Upper lobe of left lung (tissue), 6 donors: Measurements from ENCODE around the gene SYCE3. TPM values are rescaled to one million over a fixed set of nuclear protein-coding genes. Genes with fewer than 3 reads are reported as not detected.

Source experiments
- ATAC-seq, 2 donors: fragments of 200-7000 bp; cut with Tn5 transposase; one replicate each; pipeline ENCODE4 v1.9.1; 2022; ENCODE audit warnings: mild to moderate bottlenecking in 2 of 2, moderate library complexity in 2 of 2; ENCODE audit not compliant: low FRiP score in 2 of 2
- DNase-seq, 2 donors: peaks; one replicate each; pipeline ENCODE4 v3.0.0-alpha.2; 2019 to 2020
- H3K27ac ChIP-seq, 4 donors: fragments of 200-600 bp; sonication (generic); one replicate each; pipeline ENCODE4 v1.5.1; 2016 to 2019
- H3K27me3 ChIP-seq, 4 donors: fragments of 200-600 bp; sonication (generic); one replicate each; pipeline ENCODE4 v1.5.1; 2017 to 2019
- H3K36me3 ChIP-seq, 4 donors: fragments of 200-600 bp; sonication (generic); one replicate each; pipeline ENCODE4 v1.5.1; 2016 to 2019
- H3K4me1 ChIP-seq, 4 donors: fragments of 200-600 bp; sonication (generic); one replicate each; pipeline ENCODE4 v1.5.1; 2018 to 2019
- H3K4me3 ChIP-seq, 4 donors: fragments of 200-600 bp; sonication (generic); one replicate each; pipeline ENCODE4 v1.5.1; 2017 to 2019; ENCODE audit warnings: mild to moderate bottlenecking in 2 of 4, moderate library complexity in 1 of 4
- H3K9me3 ChIP-seq, 4 donors: fragments of 200-600 bp; sonication (generic); one replicate each; pipeline ENCODE4 v1.5.1; 2018 to 2019
- EP300 ChIP-seq, 4 donors: sonication (generic); formaldehyde crosslinking; IDR thresholded peaks; one replicate each; pipeline ENCODE4 v1.5.1; 2017; ENCODE audit warnings: antibody characterized with exemption in 4 of 4, control low read depth in 2 of 4
- POLR2A ChIP-seq, 4 donors: fragments of 450-650 bp; IDR thresholded peaks; one replicate each; pipeline ENCODE4 v1.5.1; 2016 to 2017; ENCODE audit warnings: antibody characterized with exemption in 4 of 4, mild to moderate bottlenecking in 2 of 4
- POLR2AphosphoS5 ChIP-seq, 2 donors: sonication (generic); formaldehyde crosslinking; IDR thresholded peaks; one replicate each; pipeline ENCODE4 v1.5.1; 2017; ENCODE audit warnings: antibody characterized with exemption in 2 of 2
- WGBS, 2 donors: methylation state at CpG; one replicate each; pipeline ENCODE4 v1.1.5; 2017 to 2018; 5-methylcytosine and 5-hydroxymethylcytosine counted together
- total RNA-seq, 6 donors: library from RNA; depleted of rRNA in 4 of 6; stranded (reverse); fragments of >200 nt in 4 of 6; gene quantifications; one replicate each; pipeline versions ENCODE4 v1.1.0 to v1.2.1, GENCODE V29; 2016 to 2021
- TF ChIP-seq, protein P1 (sequence below), 6 experiments: fragments of 450-650 bp in 4 of 6; fragments of 200-600 bp in 2 of 6; sonication (generic) in 2 of 6; IDR thresholded peaks; one replicate each; pipeline ENCODE4 v1.5.1; 2016 to 2019; ENCODE audit warnings: antibody characterized with exemption in 6 of 6
- donor health status: DM: no; HTN: no; CAD: no; lungs with moderate emphysema.
- donor health status: DM: no; HTN: yes; CAD: no; lungs with severe emphysema.

Gene SYCE3
- total RNA-seq, 6 donors from 2014 or later: 3.4 TPM; not detected in 5

DNA sequence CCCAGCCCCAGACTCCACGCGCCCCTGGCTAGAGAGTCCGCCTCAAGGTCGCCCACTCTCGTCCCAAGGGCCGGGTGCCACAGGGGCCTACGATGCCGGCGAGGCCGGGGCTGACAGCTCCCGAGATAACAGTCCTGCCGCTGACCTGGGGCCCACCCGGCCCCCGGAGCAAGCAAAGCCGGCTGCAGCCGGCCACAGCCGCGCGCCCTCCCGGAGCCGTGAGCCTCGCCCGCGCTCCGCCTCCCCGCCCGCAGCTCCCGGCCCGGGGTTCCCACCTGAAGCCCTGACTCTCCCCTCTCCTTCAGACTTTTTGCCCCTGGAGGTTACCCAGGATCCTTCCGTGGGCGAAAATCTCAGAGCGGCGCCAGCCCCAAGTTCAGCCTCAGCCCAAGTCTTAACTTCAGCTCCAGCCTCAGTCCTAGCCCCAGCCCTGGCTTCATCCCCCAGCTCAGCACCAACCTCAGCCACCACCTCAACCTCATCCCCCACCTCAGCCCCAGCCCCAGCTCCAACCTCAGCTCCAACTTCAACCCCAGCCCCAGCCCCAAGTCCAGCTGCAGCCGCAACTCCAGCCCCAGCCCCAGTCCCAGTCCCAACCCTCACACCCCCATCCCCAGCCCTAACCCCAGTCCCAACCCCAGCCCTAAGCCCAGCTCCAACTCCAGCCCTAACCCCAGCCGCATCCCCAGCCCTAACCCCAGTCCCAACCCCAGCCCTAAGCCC, 15.3 kb downstream of the SYCE3 start:
- TF ChIP-seq, protein P1, sequence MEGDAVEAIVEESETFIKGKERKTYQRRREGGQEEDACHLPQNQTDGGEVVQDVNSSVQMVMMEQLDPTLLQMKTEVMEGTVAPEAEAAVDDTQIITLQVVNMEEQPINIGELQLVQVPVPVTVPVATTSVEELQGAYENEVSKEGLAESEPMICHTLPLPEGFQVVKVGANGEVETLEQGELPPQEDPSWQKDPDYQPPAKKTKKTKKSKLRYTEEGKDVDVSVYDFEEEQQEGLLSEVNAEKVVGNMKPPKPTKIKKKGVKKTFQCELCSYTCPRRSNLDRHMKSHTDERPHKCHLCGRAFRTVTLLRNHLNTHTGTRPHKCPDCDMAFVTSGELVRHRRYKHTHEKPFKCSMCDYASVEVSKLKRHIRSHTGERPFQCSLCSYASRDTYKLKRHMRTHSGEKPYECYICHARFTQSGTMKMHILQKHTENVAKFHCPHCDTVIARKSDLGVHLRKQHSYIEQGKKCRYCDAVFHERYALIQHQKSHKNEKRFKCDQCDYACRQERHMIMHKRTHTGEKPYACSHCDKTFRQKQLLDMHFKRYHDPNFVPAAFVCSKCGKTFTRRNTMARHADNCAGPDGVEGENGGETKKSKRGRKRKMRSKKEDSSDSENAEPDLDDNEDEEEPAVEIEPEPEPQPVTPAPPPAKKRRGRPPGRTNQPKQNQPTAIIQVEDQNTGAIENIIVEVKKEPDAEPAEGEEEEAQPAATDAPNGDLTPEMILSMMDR (IDR thresholded peaks at IDR 0.05): no peak
- TF ChIP-seq POLR2A (IDR thresholded peaks at IDR 0.05) (no peak), EP300 (IDR thresholded peaks at IDR 0.05) (no peak), POLR2AphosphoS5 (IDR thresholded peaks at IDR 0.05) (no peak)
- H3K27me3 ChIP-seq: peaks cover 0 to 29% (median 9%) of the 10 kb centered on the region in 4 donors
- WGBS, 2 donors: 32 to 41% methylated on average over 13 to 28 of the region's 35 CpGs

DNA sequence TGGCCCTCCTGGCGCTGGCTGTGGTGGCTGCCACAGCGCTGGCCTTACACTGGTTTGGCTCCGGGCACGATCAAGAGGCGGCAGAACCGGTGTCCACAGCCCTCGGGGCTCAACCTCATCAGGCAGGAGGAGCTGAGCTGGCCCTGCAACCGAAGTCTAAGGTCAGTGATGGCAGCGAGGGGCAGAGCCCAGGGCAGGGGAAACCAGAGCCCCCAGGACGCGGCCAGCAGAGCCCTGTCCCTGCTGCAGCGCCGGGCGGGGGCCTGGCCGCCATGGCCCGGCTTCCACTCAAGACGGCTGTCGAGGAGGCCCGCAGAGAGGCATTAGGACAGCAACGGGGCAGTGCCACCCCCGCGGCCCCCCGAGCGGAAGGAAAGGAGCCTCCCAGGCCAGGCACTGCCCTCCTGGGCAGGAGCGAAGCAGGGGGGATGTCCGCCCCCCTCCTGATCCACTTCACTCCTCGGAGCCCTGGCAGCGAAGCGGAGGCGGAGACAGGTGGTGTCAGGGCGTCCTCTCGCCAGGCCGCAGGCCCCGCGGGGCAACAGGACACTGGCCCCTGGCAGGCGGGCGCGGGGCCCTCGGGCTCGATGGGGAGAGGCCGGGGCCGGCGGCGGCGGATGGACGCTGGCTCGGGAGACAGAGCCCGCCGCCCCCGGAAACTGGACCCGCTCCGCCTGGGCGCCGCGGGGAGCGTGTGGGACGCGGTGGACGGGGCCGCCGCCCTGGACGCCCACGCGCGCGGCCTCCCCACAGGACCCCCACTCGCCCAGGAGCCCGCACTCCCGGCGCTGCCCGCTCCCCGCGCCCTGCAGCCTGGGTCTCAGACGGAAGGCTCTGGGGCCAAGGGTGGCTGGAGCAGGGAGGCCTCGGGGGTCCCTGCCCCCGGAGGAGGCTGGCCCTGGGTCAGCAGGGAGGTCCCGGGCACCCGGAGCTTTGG, 16.1 kb downstream of the SYCE3 start:
- peaks cover 25 to 57% (median 40%) of the 10 kb centered on the region in 4 donors for H3K4me1 ChIP-seq
- peak in 1 of 2 donors; percentile 85 for DNase-seq
- H3K4me3 ChIP-seq: no peak overlapping the region
- H3K27ac ChIP-seq: no peak overlapping the region
- TF ChIP-seq POLR2A (IDR thresholded peaks at IDR 0.05) (no peak), EP300 (IDR thresholded peaks at IDR 0.05) (no peak), POLR2AphosphoS5 (IDR thresholded peaks at IDR 0.05) (no peak)
- TF ChIP-seq, protein P1 (IDR thresholded peaks at IDR 0.05): no peak
- 76 to 80% methylated on average over 25 to 73 of the region's 78 CpGs for WGBS, 2 donors
- H3K27me3 ChIP-seq: peaks cover 0 to 29% (median 9%) of the 10 kb centered on the region in 4 donors
- H3K9me3 ChIP-seq: no peaks in the 10 kb centered on the region
- no peak for ATAC-seq
- H3K36me3 ChIP-seq: no peaks in the 10 kb centered on the region

More for the DNA sequence above, 15.3 kb downstream of the SYCE3 start:
- DNase-seq (peak in 1 of 2 donors; percentile 82), ATAC-seq (no peak)
- Histone ChIP-seq H3K27ac (no peak overlapping the region), H3K4me1 (peaks cover 22 to 53% (median 35%) of the 10 kb centered on the region in 4 donors), H3K36me3 (no peaks in the 10 kb centered on the region), H3K4me3 (no peak overlapping the region), H3K9me3 (no peaks in the 10 kb centered on the region)

DNA sequence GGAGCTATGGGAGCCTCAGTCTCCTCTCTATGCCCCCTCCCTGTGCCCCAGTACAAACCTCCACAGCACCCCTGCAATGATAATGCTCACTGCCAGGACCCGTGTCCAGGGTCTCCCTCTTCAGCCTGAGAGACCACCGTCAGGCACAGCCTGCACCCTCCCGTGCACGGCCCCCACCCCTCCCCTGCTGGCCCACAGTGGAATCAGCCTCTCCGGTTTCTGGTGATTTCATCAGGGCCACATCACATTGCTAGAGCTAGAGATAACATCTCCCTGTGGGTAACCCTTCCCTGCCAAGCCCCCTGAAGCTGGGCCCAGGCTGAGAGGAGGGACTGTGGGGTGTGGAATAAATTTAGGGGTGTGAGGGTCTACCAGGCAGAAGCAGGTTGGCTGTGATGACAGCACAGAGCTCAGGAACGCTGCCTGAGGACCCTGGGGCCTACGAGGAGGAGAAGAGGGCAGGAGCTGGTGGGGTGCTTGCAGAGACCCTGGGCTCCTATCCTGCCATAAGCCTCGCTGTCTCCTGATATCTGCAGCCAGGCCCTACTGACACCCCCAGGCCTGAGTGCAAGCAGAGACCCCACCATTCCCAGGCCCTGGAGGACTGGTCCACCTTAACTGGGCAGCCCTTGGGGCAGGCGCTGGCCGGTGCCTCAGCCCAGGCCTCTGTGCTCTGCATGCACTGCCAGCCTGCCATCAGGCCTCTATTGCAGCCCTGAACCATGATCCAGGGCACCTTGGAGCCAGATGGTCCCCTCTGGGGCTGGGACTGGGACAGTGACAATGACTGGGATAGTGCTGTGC, 17.0 kb downstream of the SYCE3 start, which contains the start of gene KLHDC7B:
Gene KLHDC7B (plus strand): TSS at position 378 of the 804 bp plus-strand sequence. CDS start 345 bp downstream, at position 723.
- Histone ChIP-seq H3K27ac (peak within 1 kb of the TSS; percentile 68 to 98 (median 94)), H3K9me3 (no peaks in the 10 kb centered on the region), H3K36me3 (no peaks in the 10 kb centered on the region), H3K4me1 (peaks cover 29 to 62% (median 45%) of the 10 kb centered on the region in 4 donors), H3K27me3 (peaks cover 0 to 29% (median 9%) of the 10 kb centered on the region in 4 donors), H3K4me3 (no peak within 1 kb of the TSS)
- DNase-seq (peak in 1 of 2 donors; percentile 60), ATAC-seq (no peak)
- WGBS, 2 donors: 68 to 79% methylated on average over 7 of the region's 10 CpGs
- TF ChIP-seq POLR2AphosphoS5 (IDR thresholded peaks at IDR 0.05) (no peak), EP300 (IDR thresholded peaks at IDR 0.05) (no peak), POLR2A (IDR thresholded peaks at IDR 0.05) (no peak)
- TF ChIP-seq, protein P1 (IDR thresholded peaks at IDR 0.05): no peak

DNA sequence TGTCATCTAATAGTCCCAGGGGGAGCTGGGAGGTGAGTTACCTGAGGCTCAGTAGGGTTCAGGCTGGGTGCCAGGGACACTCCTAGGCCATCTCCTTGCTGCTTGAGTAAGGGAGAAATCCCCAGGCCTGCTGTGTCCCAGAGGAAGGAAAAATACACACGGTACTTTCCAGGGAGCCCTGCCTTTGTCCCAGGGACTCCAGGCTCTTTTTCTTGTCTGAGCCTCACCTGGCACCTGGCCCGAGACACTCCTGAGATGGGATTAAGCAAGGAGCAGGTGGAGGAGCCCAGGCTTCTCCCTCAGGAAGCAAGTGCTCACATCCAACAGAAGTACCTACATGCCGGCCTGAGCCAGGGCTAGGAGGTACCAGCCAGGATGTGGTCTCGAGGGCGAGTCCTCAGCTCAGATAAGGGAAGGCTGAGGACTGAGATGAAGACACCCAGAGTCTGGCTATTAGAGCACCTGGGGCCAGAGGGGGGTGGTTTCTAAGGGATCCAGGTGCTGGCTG, 17.9 kb downstream of the SYCE3 start:
- peaks cover 34 to 65% (median 54%) of the 10 kb centered on the region in 4 donors for H3K4me1 ChIP-seq
- peak overlapping the region; percentile 68 to 98 (median 94) for H3K27ac ChIP-seq
- no peaks in the 10 kb centered on the region for H3K36me3 ChIP-seq
- no peak overlapping the region for H3K4me3 ChIP-seq
- H3K9me3 ChIP-seq: no peaks in the 10 kb centered on the region
- peak in 1 of 2 donors; percentile 89 for DNase-seq
- ATAC-seq: peak in 1 of 2 donors; percentile 3
- H3K27me3 ChIP-seq: peaks cover 0 to 29% (median 9%) of the 10 kb centered on the region in 4 donors
- 58% methylated on average over 5 of the region's 5 CpGs; no CpG with 5 or more reads in 1 of the 2 donors for WGBS, 2 donors
- TF ChIP-seq, protein P1 (IDR thresholded peaks at IDR 0.05): no peak
- TF ChIP-seq POLR2A (IDR thresholded peaks at IDR 0.05): no peak
- no peak for TF ChIP-seq EP300 (IDR thresholded peaks at IDR 0.05)
- TF ChIP-seq POLR2AphosphoS5 (IDR thresholded peaks at IDR 0.05): no peak
